Airway epithelial cell (primary cell): ENCODE results near the gene TMEM234. TPM values are rescaled to one million over a fixed set of nuclear protein-coding genes. Genes with fewer than 3 reads are reported as not detected.

Experiments used
- total RNA-seq: library from RNA; depleted of rRNA; stranded (reverse); fragments of >200 nt; gene quantifications from 2 replicates; pipeline ENCODE4 v1.2.3, GENCODE V29; 2015

The TMEM234 gene
- 14.5 and 15.7 TPM in 2 replicates for total RNA-seq

GRCh38 chr1:32221980-32222755 is at the start of gene TMEM234, which contains the start of gene EIF3I:
Gene TMEM234, minus strand, starts transcription at chr1:32222353. Its CDS starts 31 bp downstream, at chr1:32222322.
Gene EIF3I, plus strand, starts transcription at chr1:32222407. Its CDS starts 35 bp downstream, at chr1:32222442.

GRCh38 chr1:32250893-32251716 is 29.0 kb upstream of the TMEM234 start, which contains the start of gene LCK:
Gene LCK, plus strand, starts transcription at chr1:32251265. Its CDS starts 23,065 bp downstream, at chr1:32274330.

GRCh38 chr1:32246888-32247273 is 24.7 kb upstream of the TMEM234 start, which contains the start of gene FAM167B:
Gene FAM167B, plus strand, starts transcription at chr1:32247222. Its CDS starts 200 bp downstream, at chr1:32247422.

GRCh38 chr1:32208891-32209328 is 13.2 kb downstream of the TMEM234 start, which contains the start of gene DCDC2B:
Gene DCDC2B, plus strand, starts transcription at chr1:32209089. Its CDS starts 5 bp downstream, at chr1:32209094.

GRCh38 chr1:32205401-32206370 is 16.5 kb downstream of the TMEM234 start, which contains the start of gene IQCC:
Gene IQCC, plus strand, starts transcription at chr1:32205671. Its CDS starts 11 bp downstream, at chr1:32205682.

GRCh38 chr1:32200226-32201010 is 21.7 kb downstream of the TMEM234 start, which contains the start of gene CCDC28B:
Gene CCDC28B, plus strand, starts transcription at chr1:32200595. Its CDS starts 1,341 bp downstream, at chr1:32201936.

GRCh38 chr1:32179443-32180185 is 42.5 kb downstream of the TMEM234 start, which contains the start of gene TXLNA:
Gene TXLNA, plus strand, starts transcription at chr1:32179675. Its CDS starts 671 bp downstream, at chr1:32180346.

Other genes starting within 250 kb of the TMEM234 start
- 71.3 and 98.8 TPM in 2 replicates for gene KHDRBS1, start 208.5 kb downstream of the TMEM234 start, total RNA-seq
- 3.0 and 4.8 TPM in 2 replicates for gene TMEM39B, start 149.4 kb downstream of the TMEM234 start, total RNA-seq
- gene KPNA6, start 114.3 kb downstream of the TMEM234 start, total RNA-seq: 37.4 and 50.5 TPM in 2 replicates
- 29.5 and 39.8 TPM in 2 replicates for gene TXLNA, start 42.7 kb downstream of the TMEM234 start, total RNA-seq
- gene CCDC28B, start 21.8 kb downstream of the TMEM234 start, total RNA-seq: 19.6 and 19.9 TPM in 2 replicates
- gene IQCC, start 16.7 kb downstream of the TMEM234 start, total RNA-seq: 1.9 and 3.5 TPM in 2 replicates
- not detected in 2 replicates for gene DCDC2B, start 13.3 kb downstream of the TMEM234 start, total RNA-seq
- gene EIF3I, start 54 bp upstream of the TMEM234 start, total RNA-seq: 355 and 383 TPM in 2 replicates
- gene FAM167B, start 24.9 kb upstream of the TMEM234 start, total RNA-seq: not detected in 2 replicates
- 0.37 and 2.5 TPM in 2 replicates for gene LCK, start 28.9 kb upstream of the TMEM234 start, total RNA-seq
- 94.7 and 102 TPM in 2 replicates for gene HDAC1, start 69.7 kb upstream of the TMEM234 start, total RNA-seq
- gene MARCKSL1, start 113.9 kb upstream of the TMEM234 start, total RNA-seq: 59.5 and 75.3 TPM in 2 replicates
- 0.78 and 1.3 TPM in 2 replicates for gene FAM229A, start 140.1 kb upstream of the TMEM234 start, total RNA-seq
- gene TSSK3, start 140.2 kb upstream of the TMEM234 start, total RNA-seq: 0.21 TPM in 1 of 2 replicates, not detected in the other
- gene BSDC1, start 172.1 kb upstream of the TMEM234 start, total RNA-seq: 41.3 and 45.7 TPM in 2 replicates
- under 0.01 TPM in 1 of 2 replicates, not detected in the other for gene ZBTB8B, start 242.7 kb upstream of the TMEM234 start, total RNA-seq